ENCODE measurements around the gene PPIF.
A peak's percentile ranks its signal among the peaks of the same experiment; 100 is the strongest.

PPIF gene

DNA sequence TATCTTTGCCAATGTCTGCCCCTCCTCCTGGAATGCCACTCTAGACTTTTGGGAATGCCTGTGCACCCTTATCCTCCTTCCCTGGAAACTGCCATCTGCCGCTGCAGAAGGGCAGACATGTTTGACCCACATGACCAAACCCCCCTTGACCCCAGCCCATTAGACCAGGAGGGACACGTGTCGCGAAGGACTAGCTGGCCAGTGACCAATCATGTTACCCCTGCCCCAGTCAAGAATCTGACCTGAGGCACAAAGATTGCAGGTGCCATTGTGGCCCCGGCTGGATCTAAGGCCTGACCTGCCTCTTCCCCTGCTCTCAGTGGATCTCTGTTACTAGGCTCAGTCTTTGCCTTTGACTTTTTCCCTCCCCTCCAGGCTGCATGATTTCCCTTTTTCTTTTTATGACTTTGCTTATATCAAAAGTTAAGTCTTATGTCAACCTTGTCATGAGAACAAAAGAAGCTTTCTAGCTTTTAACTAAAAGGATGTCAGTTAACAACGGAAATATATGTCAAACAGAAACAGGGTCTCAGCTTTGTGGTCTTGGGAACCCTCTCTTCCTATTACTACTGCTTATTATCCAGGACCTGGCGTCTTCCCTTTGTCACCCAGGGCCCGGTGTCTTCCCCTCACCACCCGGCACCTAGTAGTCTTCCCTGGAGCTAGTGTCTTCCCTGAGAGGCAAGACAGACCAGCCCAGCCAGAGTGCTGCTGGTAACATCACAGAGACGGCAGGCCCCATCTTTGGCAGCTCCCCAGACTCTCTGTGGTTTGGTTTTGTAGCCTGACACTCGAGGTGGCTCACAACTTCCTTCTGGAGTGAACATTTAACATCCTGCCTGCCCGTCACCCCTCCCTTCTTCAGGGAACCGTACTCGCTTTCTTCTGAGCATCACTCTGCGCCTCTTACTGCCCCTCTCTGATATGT, 24.4 kb upstream of the PPIF start:
- no peak for TF ChIP-seq TAF1 (IDR thresholded peaks at IDR 0.05; ENCODE audit: borderline replicate concordance, insufficient read depth, low read length)
- TF ChIP-seq, protein P1, sequence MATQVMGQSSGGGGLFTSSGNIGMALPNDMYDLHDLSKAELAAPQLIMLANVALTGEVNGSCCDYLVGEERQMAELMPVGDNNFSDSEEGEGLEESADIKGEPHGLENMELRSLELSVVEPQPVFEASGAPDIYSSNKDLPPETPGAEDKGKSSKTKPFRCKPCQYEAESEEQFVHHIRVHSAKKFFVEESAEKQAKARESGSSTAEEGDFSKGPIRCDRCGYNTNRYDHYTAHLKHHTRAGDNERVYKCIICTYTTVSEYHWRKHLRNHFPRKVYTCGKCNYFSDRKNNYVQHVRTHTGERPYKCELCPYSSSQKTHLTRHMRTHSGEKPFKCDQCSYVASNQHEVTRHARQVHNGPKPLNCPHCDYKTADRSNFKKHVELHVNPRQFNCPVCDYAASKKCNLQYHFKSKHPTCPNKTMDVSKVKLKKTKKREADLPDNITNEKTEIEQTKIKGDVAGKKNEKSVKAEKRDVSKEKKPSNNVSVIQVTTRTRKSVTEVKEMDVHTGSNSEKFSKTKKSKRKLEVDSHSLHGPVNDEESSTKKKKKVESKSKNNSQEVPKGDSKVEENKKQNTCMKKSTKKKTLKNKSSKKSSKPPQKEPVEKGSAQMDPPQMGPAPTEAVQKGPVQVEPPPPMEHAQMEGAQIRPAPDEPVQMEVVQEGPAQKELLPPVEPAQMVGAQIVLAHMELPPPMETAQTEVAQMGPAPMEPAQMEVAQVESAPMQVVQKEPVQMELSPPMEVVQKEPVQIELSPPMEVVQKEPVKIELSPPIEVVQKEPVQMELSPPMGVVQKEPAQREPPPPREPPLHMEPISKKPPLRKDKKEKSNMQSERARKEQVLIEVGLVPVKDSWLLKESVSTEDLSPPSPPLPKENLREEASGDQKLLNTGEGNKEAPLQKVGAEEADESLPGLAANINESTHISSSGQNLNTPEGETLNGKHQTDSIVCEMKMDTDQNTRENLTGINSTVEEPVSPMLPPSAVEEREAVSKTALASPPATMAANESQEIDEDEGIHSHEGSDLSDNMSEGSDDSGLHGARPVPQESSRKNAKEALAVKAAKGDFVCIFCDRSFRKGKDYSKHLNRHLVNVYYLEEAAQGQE (IDR thresholded peaks at IDR 0.05; ENCODE audit: insufficient read depth in 1 of 2, low read depth in 2 of 2, low read length in 2 of 2): no peak
- peak; percentile 14 for TF ChIP-seq FOXP2 (optimal IDR thresholded peaks at IDR 0.05; ENCODE audit: borderline replicate concordance, extremely low read depth, extremely low read length, insufficient read depth)
- TF ChIP-seq POLR2AphosphoS5 (IDR thresholded peaks at IDR 0.05; ENCODE audit: low read depth, low read length): no peak

DNA sequence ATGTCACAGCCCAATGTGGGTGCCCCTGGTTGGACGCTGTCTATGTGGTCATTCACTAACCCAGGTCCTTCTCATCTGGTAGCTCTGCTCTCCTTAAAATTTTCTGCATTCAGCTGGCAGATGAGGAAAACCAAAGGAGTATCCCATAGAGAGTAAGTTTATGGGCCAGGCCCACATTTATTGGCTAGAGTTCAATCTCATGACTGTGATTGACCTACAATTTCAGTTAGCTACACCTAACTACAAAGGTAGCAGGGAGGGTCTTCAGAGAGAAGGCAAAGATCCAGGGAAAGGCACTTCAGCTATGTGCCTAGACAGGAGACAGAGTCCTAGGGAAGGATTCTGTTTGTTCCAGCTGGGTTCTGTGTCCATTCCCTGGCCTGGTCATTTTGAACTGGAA, 23.7 kb upstream of the PPIF start:
- TF ChIP-seq FOXP2 (optimal IDR thresholded peaks at IDR 0.05; ENCODE audit: borderline replicate concordance, extremely low read depth, extremely low read length, insufficient read depth) (no peak), TAF1 (IDR thresholded peaks at IDR 0.05; ENCODE audit: borderline replicate concordance, insufficient read depth, low read length) (no peak), POLR2AphosphoS5 (IDR thresholded peaks at IDR 0.05; ENCODE audit: low read depth, low read length) (no peak), SIN3A (IDR thresholded peaks at IDR 0.05; ENCODE audit: borderline replicate concordance, insufficient read depth, low read length) (no peak)
- TF ChIP-seq, protein P1 (IDR thresholded peaks at IDR 0.05; ENCODE audit: insufficient read depth in 1 of 2, low read depth in 2 of 2, low read length in 2 of 2): no peak

DNA sequence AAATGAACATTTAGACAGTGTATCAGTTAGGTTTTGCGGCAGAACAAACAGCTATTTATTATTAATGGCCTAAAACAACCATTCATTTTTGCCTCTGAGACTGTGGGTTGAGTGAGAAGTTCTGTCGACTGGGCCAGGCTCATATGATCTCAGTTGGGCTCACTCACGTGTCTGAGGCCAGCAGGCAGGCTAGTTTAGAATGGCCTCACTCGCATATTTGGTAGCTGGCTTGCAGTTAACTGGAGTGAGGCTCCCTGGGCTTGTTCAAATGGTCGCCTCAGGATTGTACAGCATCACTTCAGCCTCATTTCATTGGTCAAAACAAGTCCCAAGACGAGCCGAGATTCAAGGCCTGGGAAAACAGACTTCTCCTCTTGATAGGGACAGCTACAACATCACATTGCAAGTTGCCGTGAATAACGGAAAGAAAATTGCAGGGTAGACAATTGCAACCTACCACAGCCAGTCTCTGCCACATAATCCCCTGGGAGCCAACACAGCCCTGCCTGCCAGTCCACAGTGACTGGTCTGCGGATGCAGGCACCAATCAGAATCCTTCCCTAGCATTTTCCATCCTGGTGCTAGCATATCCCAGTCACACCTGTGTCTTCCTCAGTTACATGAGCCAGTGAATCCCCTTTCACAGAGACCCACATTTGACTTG, 23.1 kb upstream of the PPIF start:
- no peak for TF ChIP-seq TAF1 (IDR thresholded peaks at IDR 0.05; ENCODE audit: borderline replicate concordance, insufficient read depth, low read length)
- TF ChIP-seq POLR2AphosphoS5 (IDR thresholded peaks at IDR 0.05; ENCODE audit: low read depth, low read length): no peak
- TF ChIP-seq SIN3A (IDR thresholded peaks at IDR 0.05; ENCODE audit: borderline replicate concordance, insufficient read depth, low read length): no peak
- no peak for TF ChIP-seq FOXP2 (optimal IDR thresholded peaks at IDR 0.05; ENCODE audit: borderline replicate concordance, extremely low read depth, extremely low read length, insufficient read depth)
- TF ChIP-seq, protein P1 (IDR thresholded peaks at IDR 0.05; ENCODE audit: insufficient read depth in 1 of 2, low read depth in 2 of 2, low read length in 2 of 2): no peak

DNA sequence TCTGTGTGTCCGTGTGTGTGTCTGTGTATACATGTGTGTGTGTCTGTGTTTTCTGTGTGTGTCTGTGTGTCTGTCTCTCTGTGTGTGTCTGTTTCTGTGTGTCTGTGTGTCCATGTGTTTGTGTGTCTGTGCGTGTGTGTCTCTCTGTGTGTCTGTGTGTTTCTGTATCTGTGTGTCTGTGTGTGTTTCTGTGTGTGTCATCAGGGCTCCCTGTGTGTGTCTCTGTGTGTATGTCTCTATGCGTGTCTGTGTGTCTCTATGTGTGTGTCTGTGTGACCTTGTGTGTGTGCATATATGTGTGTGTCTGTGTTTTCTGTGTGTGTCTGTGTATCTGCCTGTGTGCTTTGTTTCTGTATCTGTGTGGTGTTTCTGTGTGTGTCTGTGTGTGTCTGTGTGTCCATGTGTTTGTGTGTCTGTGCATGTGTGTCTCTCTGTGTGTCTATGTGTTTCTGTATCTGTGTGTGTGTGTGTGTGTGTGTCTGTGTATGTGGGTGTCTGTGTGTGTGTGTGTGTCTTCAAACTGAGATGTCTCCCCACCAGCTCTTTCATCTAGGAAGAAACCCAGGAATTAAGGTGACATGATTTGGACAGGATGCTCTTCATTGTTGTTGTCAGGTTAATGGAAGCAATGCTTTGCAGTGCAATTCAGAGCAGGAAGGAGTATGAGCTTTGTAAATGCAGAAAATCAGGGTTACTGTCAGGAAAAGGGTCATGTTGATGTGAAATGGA, 20.7 kb upstream of the PPIF start:
- TF ChIP-seq SIN3A (IDR thresholded peaks at IDR 0.05; ENCODE audit: borderline replicate concordance, insufficient read depth, low read length) (no peak), FOXP2 (optimal IDR thresholded peaks at IDR 0.05; ENCODE audit: borderline replicate concordance, extremely low read depth, extremely low read length, insufficient read depth) (no peak), TAF1 (IDR thresholded peaks at IDR 0.05; ENCODE audit: borderline replicate concordance, insufficient read depth, low read length) (no peak), POLR2AphosphoS5 (IDR thresholded peaks at IDR 0.05; ENCODE audit: low read depth, low read length) (no peak)
- TF ChIP-seq, protein P1 (IDR thresholded peaks at IDR 0.05; ENCODE audit: insufficient read depth in 1 of 2, low read depth in 2 of 2, low read length in 2 of 2): no peak
